H1 (cell line): Measurements from ENCODE around the gene GTSF1L. TPM values are rescaled to one million over a fixed set of nuclear protein-coding genes. Genes with fewer than 3 reads are reported as not detected.

ENCODE experiments used
- CTCF ChIA-PET: fragments of 300-600 bp; sonication (Branson Sonifier 250); formaldehyde crosslinking; loops from one replicate; lab custom pipeline; 2021; ENCODE audit not compliant: partially characterized antibody; lab: Charles Lee
- POLR2A ChIA-PET: fragments of 300-600 bp; sonication (Branson Sonifier 250); formaldehyde crosslinking; loops from one replicate; lab custom pipeline; 2021; ENCODE audit warnings: inconsistent platforms; ENCODE audit not compliant: partially characterized antibody; lab: Charles Lee
- DNase-seq, 2 experiments: peaks; one replicate each; pipeline versions ENCODE4 v3.0.0 to v3.0.0-alpha.2; 2010 to 2022; ENCODE audit warnings: low spot score in 2 of 2, low read depth in 1 of 2, mixed read lengths in 1 of 2
- FAIRE-seq: peaks from 2 replicates; lab custom pipeline; 2011; peaks lifted over from hg19 to GRCh38; lab: Jason Lieb, UNC
- H2AFZ ChIP-seq: 2 replicates; pipeline ENCODE4 v1.8.1; 2012; ENCODE audit warnings: low read length, inconsistent platforms
- H2AK5ac ChIP-seq: 2 replicates; pipeline ENCODE4 v1.6.1; 2013; ENCODE audit warnings: low read depth, low read length
- H2BK120ac ChIP-seq: replicated peaks from 2 replicates; pipeline ENCODE3; 2013; ENCODE audit warnings: low read depth, low read length, inconsistent platforms
- H2BK12ac ChIP-seq: 2 replicates; pipeline ENCODE4 v1.6.1; 2013; ENCODE audit warnings: low read depth, low read length
- H2BK15ac ChIP-seq: 2 replicates; pipeline ENCODE4 v1.6.1; 2013; ENCODE audit warnings: low read length
- H2BK20ac ChIP-seq: 2 replicates; pipeline ENCODE4 v1.6.1; 2013; ENCODE audit warnings: low read length
- H2BK5ac ChIP-seq: 2 replicates; pipeline ENCODE4 v1.6.1; 2013; ENCODE audit warnings: low read depth, low read length
- H3K14ac ChIP-seq: 2 replicates; pipeline ENCODE4 v1.6.1; 2013; ENCODE audit warnings: inconsistent platforms; ENCODE audit not compliant: insufficient read length
- H3K18ac ChIP-seq: 2 replicates; pipeline ENCODE4 v1.6.1; 2013; ENCODE audit warnings: low read length; ENCODE audit errors: extremely low read depth
- H3K23ac ChIP-seq: 2 replicates; pipeline ENCODE4 v1.6.1; 2013; ENCODE audit warnings: inconsistent platforms; ENCODE audit not compliant: insufficient read length
- H3K23me2 ChIP-seq: 2 replicates; pipeline ENCODE4 v1.6.1; 2013; ENCODE audit warnings: low read depth, low read length
- H3K27ac ChIP-seq: 2 replicates; pipeline ENCODE4 v1.6.1; 2011; ENCODE audit warnings: low read depth, low read length, inconsistent platforms
- H3K27me3 ChIP-seq, 4 experiments: replicated peaks in 1 of 4; 1 replicate in 1 of 4; 2 replicates in 3 of 4; pipeline versions ENCODE4 v1.6.1 to v1.8.1; 2011 to 2013; ENCODE audit warnings: low read length in 3 of 4, mild to moderate bottlenecking in 3 of 4, inconsistent platforms in 2 of 4, mixed read lengths in 2 of 4, moderate library complexity in 1 of 4; ENCODE audit not compliant: control insufficient read depth in 3 of 4, insufficient read depth in 3 of 4; ENCODE audit errors: extremely low read depth in 1 of 4
- H3K36me3 ChIP-seq, 4 experiments: 2 replicates each; pipeline versions ENCODE4 v1.6.1 to v1.8.1; 2011 to 2013; ENCODE audit warnings: mild to moderate bottlenecking in 4 of 4, low read length in 3 of 4, moderate library complexity in 2 of 4, control low read depth in 1 of 4, inconsistent platforms in 1 of 4; ENCODE audit not compliant: insufficient read depth in 4 of 4, control insufficient read depth in 2 of 4
- H3K4ac ChIP-seq: replicated peaks from 2 replicates; pipeline ENCODE3; 2013; ENCODE audit warnings: low read length, low read depth, mixed read lengths, inconsistent platforms; ENCODE audit not compliant: insufficient read length
- H3K4me1 ChIP-seq, 4 experiments: replicated peaks in 1 of 4; 1 replicate in 1 of 4; 2 replicates in 3 of 4; pipeline versions ENCODE4 v1.6.1 to v1.8.1; 2011 to 2013; ENCODE audit warnings: low read length in 3 of 4, inconsistent platforms in 2 of 4, mixed read lengths in 1 of 4; ENCODE audit not compliant: insufficient read depth in 4 of 4, control insufficient read depth in 3 of 4
- H3K4me2 ChIP-seq, 2 experiments: 2 replicates each; pipeline versions ENCODE4 v1.6.1 to v1.8.1; 2011 to 2013; ENCODE audit warnings: low read depth in 2 of 2, low read length in 2 of 2, control low read depth in 1 of 2, inconsistent platforms in 1 of 2, mild to moderate bottlenecking in 1 of 2; ENCODE audit not compliant: insufficient read depth in 1 of 2
- H3K4me3 ChIP-seq, 4 experiments: fragments of 200-600, 300-600 bp in 1 of 4; sonication (generic), shearing (Covaris generic), sonication (Bioruptor Twin) in 1 of 4; 2 replicates each; pipeline versions ENCODE4 v1.5.1 to v1.8.1; 2011 to 2016; ENCODE audit warnings: low read length in 4 of 4, low read depth in 3 of 4, control low read depth in 2 of 4, inconsistent platforms in 2 of 4, mild to moderate bottlenecking in 2 of 4, mixed read lengths in 1 of 4, moderate library complexity in 1 of 4; ENCODE audit not compliant: insufficient read depth in 2 of 4; ENCODE audit errors: extremely low read depth in 1 of 4
- H3K56ac ChIP-seq: replicated peaks from 2 replicates; pipeline ENCODE3; 2013; ENCODE audit warnings: low read depth, mild to moderate bottlenecking, mixed read lengths, low read length, inconsistent platforms; ENCODE audit not compliant: insufficient read length
- H3K79me1 ChIP-seq: 2 replicates; pipeline ENCODE4 v1.6.1; 2013; ENCODE audit warnings: low read depth, low read length, control low read depth
- H3K79me2 ChIP-seq, 2 experiments: 2 replicates each; pipeline versions ENCODE4 v1.6.1 to v1.8.1; 2012 to 2013; ENCODE audit warnings: low read length in 2 of 2, mild to moderate bottlenecking in 2 of 2, inconsistent platforms in 1 of 2; ENCODE audit not compliant: insufficient read depth in 2 of 2, control insufficient read depth in 1 of 2
- H3K9ac ChIP-seq, 4 experiments: replicated peaks in 1 of 4; 1 replicate in 1 of 4; 2 replicates in 3 of 4; pipeline versions ENCODE4 v1.6.1 to v1.8.1; 2011 to 2013; ENCODE audit warnings: low read depth in 3 of 4, low read length in 3 of 4, control low read depth in 2 of 4, mild to moderate bottlenecking in 2 of 4, moderate library complexity in 2 of 4, inconsistent platforms in 1 of 4; ENCODE audit errors: extremely low read depth in 1 of 4
- H3K9me3 ChIP-seq, 2 experiments: 2 replicates each; pipeline versions ENCODE4 v1.6.1 to v1.8.1; 2012 to 2013; ENCODE audit warnings: mild to moderate bottlenecking in 2 of 2, moderate library complexity in 2 of 2, control low read depth in 1 of 2, inconsistent platforms in 1 of 2, low read depth in 1 of 2, low read length in 1 of 2, mixed read lengths in 1 of 2; ENCODE audit not compliant: insufficient read depth in 2 of 2
- H4K20me1 ChIP-seq, 2 experiments: replicated peaks in 1 of 2; 2 replicates each; pipeline versions ENCODE3 to v1.8.1; 2011 to 2013; ENCODE audit warnings: inconsistent platforms in 2 of 2, low read length in 2 of 2, mild to moderate bottlenecking in 1 of 2; ENCODE audit not compliant: insufficient read depth in 2 of 2, control insufficient read depth in 1 of 2
- H4K5ac ChIP-seq: 2 replicates; pipeline ENCODE4 v1.6.1; 2013; ENCODE audit warnings: low read length, low read depth, mixed read lengths, inconsistent platforms; ENCODE audit not compliant: insufficient read length
- H4K8ac ChIP-seq: 2 replicates; pipeline ENCODE4 v1.8.0; 2013; ENCODE audit warnings: mild to moderate bottlenecking, moderate library complexity, low read length, inconsistent platforms; ENCODE audit not compliant: insufficient read depth; ENCODE audit errors: extremely low read depth
- H4K91ac ChIP-seq: replicated peaks from 2 replicates; pipeline ENCODE3; 2013; ENCODE audit warnings: low read length, mixed read lengths, inconsistent platforms; ENCODE audit not compliant: insufficient read length
- FOSL1 ChIP-seq: IDR thresholded peaks from 2 replicates; pipeline ENCODE4 v1.6.1; 2011; ENCODE audit warnings: mild to moderate bottlenecking, low read depth, low read length, moderate library complexity; ENCODE audit not compliant: insufficient read depth
- GABPA ChIP-seq: IDR thresholded peaks from 2 replicates; pipeline ENCODE4 v1.6.1; 2011; ENCODE audit warnings: mild to moderate bottlenecking, low read length, moderate library complexity, borderline replicate concordance; ENCODE audit not compliant: insufficient read depth
- KDM1A ChIP-seq: fragments of 200-600, 300-600 bp; sonication (generic); IDR thresholded peaks from 2 replicates; pipeline ENCODE4 v1.7.1; 2016; ENCODE audit warnings: mild to moderate bottlenecking, low read length, borderline replicate concordance
- SIN3A ChIP-seq, 2 experiments: IDR thresholded peaks in 1 of 2; conservative IDR thresholded peaks in 1 of 2; 2 replicates each; pipeline ENCODE4 v1.6.1; 2011 to 2012; ENCODE audit warnings: low read length in 2 of 2, improper control_type of control experiment in 1 of 2, low read depth in 1 of 2, mild to moderate bottlenecking in 1 of 2
- ZNF274 ChIP-seq: IDR thresholded peaks from 2 replicates; pipeline ENCODE4 v1.7.0; 2012; ENCODE audit warnings: low read length, borderline replicate concordance; ENCODE audit errors: extremely low read depth
- WGBS, 2 experiments: shearing (Covaris generic) in 1 of 2; methylation state at CpG; one replicate each; pipeline versions ENCODE4 v1.1.6 to v1.1.7; 2013 to 2015; ENCODE audit warnings: low lambda C conversion rate in 2 of 2, mixed read lengths in 2 of 2, inconsistent platforms in 1 of 2, low coverage in 1 of 2, missing lambda C conversion rate in 1 of 2; ENCODE audit not compliant: insufficient replicate concordance in 2 of 2, insufficient coverage in 1 of 2, insufficient read length in 1 of 2; ENCODE audit errors: extremely low coverage in 1 of 2, missing lambda C conversion rate in 1 of 2; 5-methylcytosine and 5-hydroxymethylcytosine counted together
- polyA plus RNA-seq, 7 experiments: library from polyadenylated mRNA; depleted of rRNA in 3 of 7; stranded (reverse) in 5 of 7; unstranded in 2 of 7; fragments of >200 nt in 5 of 7; fragments of 200-250 nt in 2 of 7; gene quantifications; 1 replicate in 5 of 7; 2 replicates in 1 of 7; 4 replicates in 1 of 7; pipeline versions ENCODE4 v1.2.1 to v1.2.3, GENCODE V29; 2011 to 2013; ENCODE audit warnings: missing spikeins in 2 of 7, mixed read lengths in 2 of 7
- total RNA-seq: library from RNA; stranded (reverse); fragmentation: NEBNext Ultra II Directional; extraction: Animal tissue kit (Norgen Biotek cat#: 25700); gene quantifications from 2 replicates; pipeline ENCODE4 v1.2.1, GENCODE V29; 2021

GTSF1L gene
- total and polyA plus RNA-seq, 2 of the 8 experiments (the other 6 are each of a cell fraction or from before 2014, with no cell fraction given): not detected

- no peak overlapping the region for H4K5ac ChIP-seq
- no peak overlapping the region for H2BK120ac ChIP-seq
- no peaks in the 10 kb centered on the region for H3K9me3 ChIP-seq
- H2BK5ac ChIP-seq: no peak overlapping the region
- no peak overlapping the region for H3K27ac ChIP-seq
- no peak overlapping the region for H2BK20ac ChIP-seq
- H3K4me1 ChIP-seq: no peaks in the 10 kb centered on the region; a peak in 1 of 7 replicates
- H2AFZ ChIP-seq: no peak overlapping the region
- no peak for FAIRE-seq
- H3K14ac ChIP-seq: no peak overlapping the region
- TF ChIP-seq KDM1A (no peak), ZNF274 (no peak), GABPA (no peak), SIN3A (conservative IDR thresholded peaks at IDR 0.05 in 1 of 2, IDR thresholded peaks at IDR 0.05 in 1 of 2; ENCODE audit: low read depth in 1 of 2, low read length in 2 of 2) (no peak), FOSL1 (no peak)
- H3K27me3 ChIP-seq: no peaks in the 10 kb centered on the region
- no peak overlapping the region for H2BK12ac ChIP-seq
- no peak overlapping the region for H3K4ac ChIP-seq
- no peak overlapping the region for H2AK5ac ChIP-seq
- no peak overlapping the region for H3K4me3 ChIP-seq
- no peak overlapping the region for H3K56ac ChIP-seq
- H3K79me1 ChIP-seq: no peaks in the 10 kb centered on the region
- H3K79me2 ChIP-seq: no peaks in the 10 kb centered on the region
- peaks cover 4% of the 10 kb centered on the region; the same call in 1 of the 2 replicates for H3K23me2 ChIP-seq
- no peak overlapping the region for H3K9ac ChIP-seq
- no peaks in the 10 kb centered on the region for H3K36me3 ChIP-seq
- 92% methylated on average over 7 of the region's 7 CpGs; no CpG with 5 or more reads in 1 of the 2 experiments for WGBS, 2 experiments
- H4K8ac ChIP-seq: no peak overlapping the region
- H3K18ac ChIP-seq: no peak overlapping the region
- CTCF ChIA-PET: interaction anchor here (0.8 to 2.4 kb wide), 3 partner anchors 12 to 430 kb away, joined by 3 to 11 read pairs (median 4); no protein-coding TSS in a partner anchor
- no peaks in the 10 kb centered on the region for H4K20me1 ChIP-seq
- H3K4me2 ChIP-seq: no peak overlapping the region
- no peak for DNase-seq
- no peak overlapping the region for H2BK15ac ChIP-seq
- no peak overlapping the region for H3K23ac ChIP-seq
- H4K91ac ChIP-seq: no peak overlapping the region
- POLR2A ChIA-PET: interaction anchor here (0.9 kb wide), 1 partner anchor 306 kb away, joined by 3 read pairs; the partner anchor contains the start of gene SRSF6
These were observed 36.1 kb upstream of the GTSF1L start for GRCh38 chr20:43762911-43763310.
